Thyroid gland (tissue), 4 donors: Measurements from ENCODE around the gene CHPF.

ENCODE experiments used
- CTCF ChIP-seq, 6 experiments: fragments of 200-600 bp in 3 of 6; fragments of 450-650 bp in 3 of 6; sonication (generic) in 3 of 6; IDR thresholded peaks; one replicate each; pipeline ENCODE4 v1.5.1; 2016 to 2019; ENCODE audit warnings: antibody characterized with exemption in 6 of 6, mild to moderate bottlenecking in 2 of 6, inconsistent platforms in 1 of 6, moderate library complexity in 1 of 6
- POLR2A ChIP-seq, 2 donors: fragments of 450-650 bp; IDR thresholded peaks; one replicate each; pipeline ENCODE4 v1.6.1; 2017; ENCODE audit warnings: antibody characterized with exemption in 2 of 2, mild to moderate bottlenecking in 2 of 2, moderate library complexity in 1 of 2

- TF ChIP-seq CTCF (IDR thresholded peaks at IDR 0.05) (no peak), POLR2A (IDR thresholded peaks at IDR 0.05) (no peak)
Observed at GRCh38 chr2:219542931-219543595, 546 bp downstream of the CHPF start.
